Measurements from ENCODE around the gene FAM118A. TPM values are rescaled to one million over a fixed set of nuclear protein-coding genes. Genes with fewer than 3 reads are reported as not detected.

The FAM118A gene
- total RNA-seq, 1 donor = 21.7 TPM

- Histone ChIP-seq H3K4me2 (ENCODE audit: insufficient read depth, low read length) (no peak overlapping the region), H3K27ac (ENCODE audit: low read depth, low read length) (no peak overlapping the region), H3K4me3 (ENCODE audit: insufficient read depth, low read length) (no peak overlapping the region), H4K20me1 (ENCODE audit: insufficient read depth, low read length) (no peaks in the 10 kb centered on the region), H3K4me1 (ENCODE audit: insufficient read depth, low read length) (no peaks in the 10 kb centered on the region), H2AFZ (ENCODE audit: low read length) (no peak overlapping the region), H3K27me3 (ENCODE audit: insufficient read depth, low read length) (no peaks in the 10 kb centered on the region), H3K36me3 (ENCODE audit: insufficient read depth, low read length) (peaks cover 26% of the 10 kb centered on the region), H3K79me2 (ENCODE audit: insufficient read depth, low read length) (no peaks in the 10 kb centered on the region), H3K9me3 (ENCODE audit: low read depth, low read length) (no peaks in the 10 kb centered on the region)
- no peak for TF ChIP-seq CTCF (IDR thresholded peaks at IDR 0.05; ENCODE audit: extremely low read depth, low read depth, low read length)
- no peak for DNase-seq (ENCODE audit: insufficient read length, low spot score, missing footprints)
Measured at GRCh38 chr22:45332001-45332400, 22.3 kb downstream of the FAM118A start.

- H2AFZ ChIP-seq (ENCODE audit: low read length) = no peak overlapping the region
- H3K27ac ChIP-seq (ENCODE audit: low read depth, low read length) = no peak overlapping the region
- H3K79me2 ChIP-seq (ENCODE audit: insufficient read depth, low read length) = no peaks in the 10 kb centered on the region
- no peaks in the 10 kb centered on the region for H3K27me3 ChIP-seq (ENCODE audit: insufficient read depth, low read length)
- DNase-seq (ENCODE audit: insufficient read length, low spot score, missing footprints) = peak; percentile 81
- H3K4me1 ChIP-seq (ENCODE audit: insufficient read depth, low read length) = no peaks in the 10 kb centered on the region
- no peak overlapping the region for H3K4me2 ChIP-seq (ENCODE audit: insufficient read depth, low read length)
- no peak overlapping the region for H3K4me3 ChIP-seq (ENCODE audit: insufficient read depth, low read length)
- H3K36me3 ChIP-seq (ENCODE audit: insufficient read depth, low read length) = peaks cover 23% of the 10 kb centered on the region
- H4K20me1 ChIP-seq (ENCODE audit: insufficient read depth, low read length) = no peaks in the 10 kb centered on the region
- TF ChIP-seq CTCF (IDR thresholded peaks at IDR 0.05; ENCODE audit: extremely low read depth, low read depth, low read length) = no peak
- no peaks in the 10 kb centered on the region for H3K9me3 ChIP-seq (ENCODE audit: low read depth, low read length)
Measured at GRCh38 chr22:45334068-45334467, 24.3 kb downstream of the FAM118A start.

DNA sequence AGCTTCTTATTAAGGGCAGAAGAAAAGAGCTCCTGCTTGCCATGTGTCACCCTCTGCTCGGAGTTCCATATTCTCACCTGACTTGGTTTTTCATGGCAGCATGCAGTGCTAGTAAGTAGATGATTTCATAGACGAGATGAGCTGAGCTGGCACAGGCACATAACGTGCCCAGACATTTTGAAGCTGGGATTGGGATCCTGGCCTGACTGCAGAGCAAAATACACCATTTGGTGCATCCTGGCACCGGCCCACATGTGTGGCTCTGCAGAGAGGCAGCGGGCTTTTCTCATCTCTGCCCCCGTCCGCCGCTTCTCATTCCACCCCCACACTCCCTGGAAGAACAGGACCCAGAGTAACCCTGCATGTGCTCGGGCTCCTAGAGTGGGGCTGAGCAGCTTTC is 24.8 kb downstream of the FAM118A start:
- no peak for TF ChIP-seq CTCF (IDR thresholded peaks at IDR 0.05; ENCODE audit: extremely low read depth, low read depth, low read length)
- H2AFZ ChIP-seq (ENCODE audit: low read length) = no peak overlapping the region
- H3K27me3 ChIP-seq (ENCODE audit: insufficient read depth, low read length) = no peaks in the 10 kb centered on the region

DNA sequence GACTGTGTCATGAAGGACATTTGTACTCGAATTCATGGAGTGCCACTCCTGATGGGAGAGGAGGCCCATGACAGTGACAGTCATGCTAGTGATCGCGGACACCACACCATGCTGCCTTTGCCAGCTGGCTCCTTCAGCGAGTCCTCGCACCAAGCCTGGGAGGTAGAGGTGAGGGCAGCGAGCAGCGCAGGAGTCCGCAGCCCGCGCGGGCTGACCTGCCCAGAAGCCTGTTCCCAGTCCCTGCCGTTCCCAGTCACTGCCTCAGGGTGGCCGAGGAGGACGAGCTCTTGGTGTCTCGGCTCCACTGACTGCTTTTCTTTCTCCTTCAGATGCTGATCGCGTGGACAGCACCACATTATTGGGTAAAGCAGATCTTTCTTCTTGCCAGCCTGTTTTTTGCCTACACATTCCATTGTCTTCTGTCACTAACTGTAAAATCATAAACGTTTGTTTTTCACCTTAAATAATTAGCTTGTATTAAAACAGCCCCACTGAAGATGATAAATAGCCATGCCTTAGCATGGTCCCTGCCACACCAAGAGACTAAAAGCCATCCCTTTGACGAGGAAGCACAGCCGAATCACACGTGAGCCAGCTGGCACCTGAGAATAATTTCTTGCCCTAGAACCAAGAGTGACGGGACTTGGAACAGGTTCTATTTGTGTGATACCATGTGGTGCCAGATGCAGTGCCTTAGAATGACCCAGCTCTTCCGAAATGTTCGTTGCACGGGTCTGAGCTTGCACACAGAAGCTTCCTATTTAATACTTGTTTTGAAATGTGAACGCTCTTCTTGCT is 25.5 kb downstream of the FAM118A start:
- Histone ChIP-seq H3K4me3 (ENCODE audit: insufficient read depth, low read length) (no peak overlapping the region), H2AFZ (ENCODE audit: low read length) (no peak overlapping the region), H3K27me3 (ENCODE audit: insufficient read depth, low read length) (no peaks in the 10 kb centered on the region), H4K20me1 (ENCODE audit: insufficient read depth, low read length) (no peaks in the 10 kb centered on the region), H3K36me3 (ENCODE audit: insufficient read depth, low read length) (peaks cover 30% of the 10 kb centered on the region), H3K79me2 (ENCODE audit: insufficient read depth, low read length) (no peaks in the 10 kb centered on the region), H3K4me2 (ENCODE audit: insufficient read depth, low read length) (no peak overlapping the region), H3K9me3 (ENCODE audit: low read depth, low read length) (no peaks in the 10 kb centered on the region), H3K4me1 (ENCODE audit: insufficient read depth, low read length) (no peaks in the 10 kb centered on the region), H3K27ac (ENCODE audit: low read depth, low read length) (no peak overlapping the region)
- TF ChIP-seq CTCF (IDR thresholded peaks at IDR 0.05; ENCODE audit: extremely low read depth, low read depth, low read length) = no peak
- DNase-seq (ENCODE audit: insufficient read length, low spot score, missing footprints) = peak; percentile 48

More for the DNA sequence above, 24.8 kb downstream of the FAM118A start:
- Histone ChIP-seq H3K4me3 (ENCODE audit: insufficient read depth, low read length) (no peak overlapping the region), H3K4me2 (ENCODE audit: insufficient read depth, low read length) (no peak overlapping the region), H3K36me3 (ENCODE audit: insufficient read depth, low read length) (peaks cover 23% of the 10 kb centered on the region), H3K9me3 (ENCODE audit: low read depth, low read length) (no peaks in the 10 kb centered on the region), H3K4me1 (ENCODE audit: insufficient read depth, low read length) (no peaks in the 10 kb centered on the region), H4K20me1 (ENCODE audit: insufficient read depth, low read length) (no peaks in the 10 kb centered on the region), H3K27ac (ENCODE audit: low read depth, low read length) (no peak overlapping the region), H3K79me2 (ENCODE audit: insufficient read depth, low read length) (no peaks in the 10 kb centered on the region)
- DNase-seq (ENCODE audit: insufficient read length, low spot score, missing footprints) = no peak
